DMS153 (cell line): ENCODE results near the gene HELB.

Experiments
- DNase-seq: peaks from one replicate; lab custom pipeline; 2025; lab: John Stamatoyannopoulos, UW

The HELB gene

DNA sequence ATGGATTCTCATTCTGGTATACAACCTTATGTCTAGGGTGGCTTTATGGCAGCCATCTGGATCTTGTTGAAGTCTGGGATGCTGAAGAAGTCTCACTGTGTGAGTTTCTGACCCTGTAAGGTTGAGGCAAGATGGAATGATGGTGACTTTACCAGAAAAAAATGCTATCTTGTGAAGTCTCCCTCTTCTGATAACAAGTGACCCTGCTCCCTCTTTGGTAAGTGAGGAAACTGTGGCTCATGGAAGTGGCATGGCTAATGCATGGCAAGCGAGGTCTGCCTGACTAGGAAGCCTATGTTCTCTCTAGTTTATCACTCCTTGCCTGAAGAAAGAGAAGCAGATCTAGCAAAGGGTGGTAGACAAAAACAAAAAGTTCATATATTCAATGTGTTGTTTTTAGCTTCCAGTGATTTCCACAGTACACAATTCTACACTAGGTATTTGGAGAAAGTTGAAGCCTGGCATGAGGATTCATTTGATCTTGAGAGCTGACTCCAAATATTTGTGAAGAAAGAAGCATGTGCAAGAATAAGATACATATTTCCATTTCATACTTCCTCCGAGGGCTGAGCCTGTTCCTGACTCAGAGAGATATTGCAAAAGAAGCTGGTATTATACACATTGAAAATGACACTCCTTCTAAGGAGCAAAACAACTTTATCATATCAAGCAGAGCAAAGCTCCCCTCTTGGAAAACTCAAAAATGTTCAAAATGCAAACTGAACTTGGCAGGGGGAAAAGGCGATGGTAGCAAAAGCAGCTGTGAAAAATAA lies 63.6 kb downstream of the HELB start:
- no peak for DNase-seq

DNA sequence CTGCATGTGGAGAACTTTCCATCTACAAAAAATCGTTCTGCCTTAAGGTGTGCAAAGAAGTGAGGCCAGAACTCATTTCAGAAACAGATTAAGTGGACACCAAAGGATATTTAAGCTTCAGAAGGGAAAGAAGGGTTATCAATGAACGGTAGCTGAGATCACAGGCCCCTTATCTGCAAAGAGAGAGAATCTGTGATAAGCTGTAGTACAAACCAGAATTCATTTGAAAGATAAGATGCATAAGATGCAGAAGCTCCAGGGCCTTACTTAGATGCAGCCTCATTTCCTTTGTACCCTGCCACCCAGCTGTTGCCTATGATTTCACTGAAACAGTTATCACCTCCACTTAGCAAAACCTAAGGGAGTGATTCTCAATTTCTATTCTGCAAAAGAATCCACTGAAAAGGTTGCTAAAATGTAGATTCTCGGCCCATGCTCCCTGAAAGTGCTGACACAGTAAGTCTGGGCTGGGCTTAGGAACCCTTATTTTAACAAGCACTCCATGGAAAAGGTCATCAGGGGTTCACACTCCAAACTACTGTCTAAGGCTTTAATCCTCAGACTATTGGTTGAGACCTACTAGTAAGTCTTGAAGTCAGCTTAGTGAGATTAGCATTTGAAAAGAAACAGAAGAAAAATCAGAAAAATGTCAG lies 64.8 kb downstream of the HELB start:
- no peak for DNase-seq

DNA sequence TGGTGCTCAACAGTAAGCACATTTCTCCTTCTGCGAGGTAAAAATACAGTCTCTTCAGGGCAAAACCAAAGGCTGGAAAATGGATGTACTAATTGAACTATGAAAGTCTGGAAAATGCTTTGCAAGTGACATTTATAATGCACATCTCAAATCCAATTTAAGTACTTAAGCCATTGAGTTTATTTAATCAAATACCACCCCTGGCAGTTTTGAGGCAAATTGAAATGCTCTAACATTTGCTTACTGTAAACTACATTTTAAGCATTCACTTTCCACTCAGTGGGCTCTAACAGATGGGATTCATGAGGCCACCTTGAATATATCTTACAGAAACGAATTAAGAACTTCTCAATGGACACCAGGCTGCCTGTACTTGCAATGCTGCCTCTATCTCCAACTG lies 69.7 kb downstream of the HELB start:
- no peak for DNase-seq

DNA sequence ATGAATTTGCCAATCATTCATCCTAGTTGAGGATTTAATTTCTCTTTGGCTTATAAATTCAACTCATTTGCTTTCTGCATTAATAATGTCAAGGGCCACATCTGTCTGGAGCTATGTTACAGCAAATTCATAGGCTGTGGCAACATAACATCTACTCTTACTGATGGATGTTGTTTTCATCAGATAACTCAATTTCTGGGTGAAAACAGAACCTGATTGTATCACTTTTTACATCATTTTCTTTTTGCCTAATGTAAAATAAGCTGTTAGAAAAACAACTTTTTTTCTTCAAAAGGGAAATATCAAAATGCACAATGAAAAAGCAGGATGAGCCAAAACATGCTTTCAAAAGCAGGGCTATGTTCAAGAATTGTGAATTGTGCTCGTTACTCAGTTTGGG lies 73.3 kb downstream of the HELB start:
- DNase-seq = no peak

DNA sequence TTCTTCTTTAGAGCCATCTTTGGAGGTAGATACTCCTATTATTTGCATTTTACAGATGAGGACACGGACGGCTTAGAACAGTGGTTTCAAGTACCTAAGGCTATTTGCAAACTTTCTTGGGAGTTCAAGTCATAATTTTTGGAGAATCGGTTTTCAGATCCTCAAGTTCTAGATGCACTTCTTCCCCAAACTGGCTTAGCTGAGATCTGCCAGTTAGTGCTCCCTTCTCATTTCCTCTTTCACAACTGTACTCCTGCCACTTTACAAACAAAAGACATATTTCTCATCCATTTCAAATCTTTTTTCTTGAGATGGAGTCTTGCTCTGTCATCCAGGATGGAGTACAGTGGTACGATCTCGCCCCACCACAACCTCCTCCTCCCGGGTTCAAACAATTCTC lies 77.3 kb downstream of the HELB start:
- no peak for DNase-seq

DNA sequence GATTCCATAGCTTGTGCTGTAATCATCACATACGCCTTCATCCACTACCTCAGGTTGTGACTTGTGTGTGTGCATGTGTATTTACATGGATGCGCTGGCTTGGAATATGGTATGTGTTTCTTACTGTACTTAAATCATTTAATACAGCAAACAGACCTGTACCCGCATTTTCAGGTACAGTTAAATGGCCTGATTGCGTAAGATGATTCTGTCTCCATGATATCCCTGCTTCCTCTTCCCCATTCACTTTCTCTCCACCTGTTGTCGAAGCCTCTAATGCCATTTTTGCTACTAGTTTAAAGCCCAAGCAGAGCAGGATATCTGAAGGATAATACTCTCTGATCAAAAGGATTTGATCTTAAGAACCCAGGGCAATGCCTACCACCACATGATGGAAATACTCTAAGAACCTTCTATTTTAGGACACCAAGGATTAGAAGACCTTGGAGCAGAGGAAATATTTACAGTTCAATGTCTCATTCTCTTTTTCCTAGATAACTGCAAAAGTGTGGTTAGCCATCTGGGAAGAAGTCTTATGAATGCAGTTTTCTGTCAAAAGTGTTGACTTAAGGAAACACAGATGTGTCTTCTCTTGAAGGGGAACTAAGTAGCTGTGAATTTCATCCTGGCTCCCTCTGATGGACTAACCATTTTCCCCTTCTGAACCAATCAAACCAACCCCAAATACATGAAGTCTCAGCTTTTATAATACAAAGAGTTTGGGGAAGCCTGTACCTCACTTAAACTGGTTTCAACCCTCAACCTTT lies 78.7 kb downstream of the HELB start:
- no peak for DNase-seq

DNA sequence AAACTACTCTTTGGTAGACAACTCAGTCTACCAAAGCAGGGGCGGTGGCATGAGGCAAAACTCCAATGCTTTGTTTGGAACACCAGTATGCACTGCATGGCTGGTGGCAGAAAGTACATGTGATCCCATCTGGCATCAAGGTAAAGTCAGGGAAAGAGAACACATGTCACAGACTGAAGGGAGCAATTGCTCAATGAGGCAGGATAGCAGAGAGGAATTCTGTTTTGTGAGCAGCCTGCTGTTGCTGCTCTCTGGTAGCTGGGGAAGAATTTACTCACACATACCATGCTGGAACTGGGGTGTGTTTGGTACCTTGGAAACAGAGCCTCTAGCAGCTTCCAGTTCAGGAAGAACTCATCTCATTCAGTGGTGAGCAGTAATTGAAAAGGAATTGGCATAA lies 84.8 kb downstream of the HELB start:
- no peak for DNase-seq
